ENCODE measurements around the gene GPR26. TPM values are rescaled to one million over a fixed set of nuclear protein-coding genes. Genes with fewer than 3 reads are reported as not detected.

The GPR26 gene
- total RNA-seq: not detected in 2 replicates

GRCh38 chr10:123666318-123667236 is at the start of gene GPR26:
GPR26 (plus strand) TSS chr10:123666355; CDS start chr10:123666408, 53 bp downstream.

Other genes starting within 250 kb of the GPR26 start
- gene CPXM2, start 225.5 kb downstream of the GPR26 start, total RNA-seq: 0.21 and 0.48 TPM in 2 replicates